ENCODE measurements around the gene LRRC28.

Gene LRRC28

DNA sequence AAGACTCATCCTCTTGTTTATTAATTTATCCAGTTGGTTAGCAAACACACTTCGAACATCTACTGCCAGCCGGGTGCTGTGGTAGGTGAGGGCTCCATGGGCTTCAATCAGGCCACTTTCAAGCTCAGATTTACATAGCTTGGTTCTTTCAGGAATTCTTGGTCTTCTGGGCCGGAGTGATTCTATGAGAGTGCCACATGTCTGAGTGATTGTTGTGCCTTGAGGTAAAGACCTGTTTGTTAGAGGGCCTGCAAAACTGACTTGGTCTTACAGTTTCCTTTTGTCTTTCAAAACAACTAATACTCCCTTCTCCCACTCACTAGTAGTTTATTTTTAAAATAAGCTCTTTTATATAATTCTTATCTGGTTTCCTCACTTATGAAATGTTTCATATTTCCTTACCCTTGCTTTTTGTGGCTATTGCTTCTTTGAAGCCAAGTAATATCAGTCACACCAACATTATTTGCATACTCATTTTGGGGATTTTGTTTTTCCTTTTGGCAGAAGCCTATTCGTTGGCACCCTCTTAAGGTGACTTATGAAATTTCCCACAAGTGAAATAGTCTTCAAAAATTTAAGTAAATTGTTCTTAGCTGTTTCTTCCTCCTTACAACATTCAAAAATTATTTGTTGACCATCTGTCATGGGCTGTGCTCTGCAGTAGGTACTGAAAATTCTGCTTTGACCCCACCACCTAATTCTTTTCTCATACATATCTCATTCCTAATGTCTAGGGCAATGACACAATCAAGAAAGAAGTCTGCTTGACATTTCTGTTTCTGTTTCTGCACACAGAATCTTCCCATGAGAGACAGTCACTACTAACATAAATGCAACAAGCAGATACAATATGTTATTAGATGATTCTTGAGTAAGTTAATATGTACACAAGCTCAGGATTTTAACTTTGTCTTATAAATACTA is 120.2 kb downstream of the LRRC28 start:
- peak; percentile 29 for DNase-seq (ENCODE audit: extremely low read depth, insufficient read length)
- Histone ChIP-seq H3K36me3 (ENCODE audit: control insufficient read depth, insufficient read depth, low read length) (no peaks in the 10 kb centered on the region), H3K4me3 (replicated peaks; ENCODE audit: low read depth, low read length) (no peak overlapping the region), H3K27me3 (replicated peaks; ENCODE audit: control insufficient read depth, insufficient read depth, low read length) (no peaks in the 10 kb centered on the region)
- TF ChIP-seq, protein P1, sequence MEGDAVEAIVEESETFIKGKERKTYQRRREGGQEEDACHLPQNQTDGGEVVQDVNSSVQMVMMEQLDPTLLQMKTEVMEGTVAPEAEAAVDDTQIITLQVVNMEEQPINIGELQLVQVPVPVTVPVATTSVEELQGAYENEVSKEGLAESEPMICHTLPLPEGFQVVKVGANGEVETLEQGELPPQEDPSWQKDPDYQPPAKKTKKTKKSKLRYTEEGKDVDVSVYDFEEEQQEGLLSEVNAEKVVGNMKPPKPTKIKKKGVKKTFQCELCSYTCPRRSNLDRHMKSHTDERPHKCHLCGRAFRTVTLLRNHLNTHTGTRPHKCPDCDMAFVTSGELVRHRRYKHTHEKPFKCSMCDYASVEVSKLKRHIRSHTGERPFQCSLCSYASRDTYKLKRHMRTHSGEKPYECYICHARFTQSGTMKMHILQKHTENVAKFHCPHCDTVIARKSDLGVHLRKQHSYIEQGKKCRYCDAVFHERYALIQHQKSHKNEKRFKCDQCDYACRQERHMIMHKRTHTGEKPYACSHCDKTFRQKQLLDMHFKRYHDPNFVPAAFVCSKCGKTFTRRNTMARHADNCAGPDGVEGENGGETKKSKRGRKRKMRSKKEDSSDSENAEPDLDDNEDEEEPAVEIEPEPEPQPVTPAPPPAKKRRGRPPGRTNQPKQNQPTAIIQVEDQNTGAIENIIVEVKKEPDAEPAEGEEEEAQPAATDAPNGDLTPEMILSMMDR (IDR thresholded peaks at IDR 0.05; ENCODE audit: insufficient read depth, low read length, poor library complexity, severe bottlenecking) = peak; percentile 42

DNA sequence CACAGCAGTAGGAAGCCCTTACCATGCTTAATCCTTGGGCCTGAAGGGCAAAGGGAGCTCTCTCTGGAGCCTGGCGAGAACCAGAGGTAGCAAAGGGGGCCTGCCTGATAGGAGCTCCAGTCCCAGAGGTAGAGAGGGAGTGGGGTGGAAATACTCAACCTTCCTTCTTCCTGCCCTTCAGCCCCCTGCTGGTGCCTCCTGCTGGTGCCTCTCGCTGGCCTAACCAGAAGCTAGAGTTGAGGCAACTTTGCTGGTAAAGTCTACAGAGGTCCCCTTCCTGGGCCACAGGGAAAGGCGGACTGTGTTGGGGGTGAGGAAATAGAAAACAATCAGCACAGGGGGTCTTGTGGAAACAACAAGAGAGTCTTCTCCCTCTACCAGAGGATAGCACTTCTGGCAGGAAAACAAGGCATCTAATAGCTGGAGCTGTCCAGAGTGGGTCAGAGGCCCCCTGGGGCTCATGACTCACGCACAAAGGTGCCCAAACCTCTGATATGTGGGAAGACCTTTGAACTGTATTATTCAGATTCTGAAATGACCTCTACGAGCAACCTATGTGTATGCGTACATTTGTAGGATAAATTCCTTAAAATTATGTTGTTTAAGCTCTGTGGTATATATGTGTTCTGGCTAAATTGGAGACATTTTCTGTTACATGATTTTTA is 133.9 kb downstream of the LRRC28 start:
- DNase-seq (ENCODE audit: extremely low read depth, insufficient read length) = no peak
- TF ChIP-seq, protein P1 (IDR thresholded peaks at IDR 0.05; ENCODE audit: insufficient read depth, low read length, poor library complexity, severe bottlenecking) = no peak
- H3K4me3 ChIP-seq (replicated peaks; ENCODE audit: low read depth, low read length) = no peak overlapping the region

DNA sequence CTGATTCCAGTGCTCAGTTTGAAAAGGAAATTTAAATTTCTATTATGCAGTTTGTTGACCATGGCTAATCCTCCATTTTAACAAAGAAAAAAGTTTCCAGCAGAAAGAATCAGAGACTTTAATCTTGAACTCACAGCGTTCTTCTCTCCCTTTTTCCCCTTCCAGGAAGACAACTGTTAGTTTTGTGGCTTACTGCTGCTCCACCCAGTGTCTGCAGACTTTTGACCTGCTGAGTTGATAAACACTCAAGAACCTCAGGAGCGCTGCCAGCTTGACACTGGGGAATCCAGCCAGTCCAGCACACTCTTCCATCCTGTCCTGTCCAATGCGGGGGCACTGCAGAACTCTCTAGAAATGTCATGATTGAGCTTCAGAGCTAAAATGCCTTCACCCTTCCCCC is 134.6 kb downstream of the LRRC28 start:
- Histone ChIP-seq H3K36me3 (ENCODE audit: control insufficient read depth, insufficient read depth, low read length) (no peaks in the 10 kb centered on the region), H3K27me3 (replicated peaks; ENCODE audit: control insufficient read depth, insufficient read depth, low read length) (no peaks in the 10 kb centered on the region), H3K4me3 (replicated peaks; ENCODE audit: low read depth, low read length) (no peak overlapping the region)
- no peak for DNase-seq (ENCODE audit: extremely low read depth, insufficient read length)
- TF ChIP-seq, protein P1 (IDR thresholded peaks at IDR 0.05; ENCODE audit: insufficient read depth, low read length, poor library complexity, severe bottlenecking) = no peak

More for the DNA sequence above, 133.9 kb downstream of the LRRC28 start:
- no peaks in the 10 kb centered on the region for H3K36me3 ChIP-seq (ENCODE audit: control insufficient read depth, insufficient read depth, low read length)
- H3K27me3 ChIP-seq (replicated peaks; ENCODE audit: control insufficient read depth, insufficient read depth, low read length) = no peaks in the 10 kb centered on the region

DNA sequence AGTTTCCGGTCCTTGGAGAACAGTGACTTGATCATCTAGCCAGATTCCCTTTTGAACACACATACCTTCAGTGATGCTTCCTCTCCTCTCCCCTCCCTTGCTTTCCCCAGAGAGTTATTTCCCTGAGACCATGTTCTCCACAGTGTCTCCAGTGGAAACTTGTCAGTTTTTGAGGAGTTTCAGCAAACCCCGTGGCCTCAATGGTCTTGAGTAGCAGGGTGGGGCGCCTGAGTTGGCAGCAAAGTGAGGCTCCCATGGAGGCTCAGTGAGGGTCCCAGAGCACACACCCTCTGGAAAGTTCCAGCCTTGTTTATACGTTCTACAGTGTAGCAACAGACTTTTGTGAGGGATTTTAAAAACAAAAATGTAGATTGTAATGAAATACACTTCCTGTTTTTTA is 135.1 kb downstream of the LRRC28 start:
- H3K27me3 ChIP-seq (replicated peaks; ENCODE audit: control insufficient read depth, insufficient read depth, low read length) = no peaks in the 10 kb centered on the region
- H3K4me3 ChIP-seq (replicated peaks; ENCODE audit: low read depth, low read length) = no peak overlapping the region
- DNase-seq (ENCODE audit: extremely low read depth, insufficient read length) = no peak
- no peaks in the 10 kb centered on the region for H3K36me3 ChIP-seq (ENCODE audit: control insufficient read depth, insufficient read depth, low read length)
- TF ChIP-seq, protein P1 (IDR thresholded peaks at IDR 0.05; ENCODE audit: insufficient read depth, low read length, poor library complexity, severe bottlenecking) = no peak

DNA sequence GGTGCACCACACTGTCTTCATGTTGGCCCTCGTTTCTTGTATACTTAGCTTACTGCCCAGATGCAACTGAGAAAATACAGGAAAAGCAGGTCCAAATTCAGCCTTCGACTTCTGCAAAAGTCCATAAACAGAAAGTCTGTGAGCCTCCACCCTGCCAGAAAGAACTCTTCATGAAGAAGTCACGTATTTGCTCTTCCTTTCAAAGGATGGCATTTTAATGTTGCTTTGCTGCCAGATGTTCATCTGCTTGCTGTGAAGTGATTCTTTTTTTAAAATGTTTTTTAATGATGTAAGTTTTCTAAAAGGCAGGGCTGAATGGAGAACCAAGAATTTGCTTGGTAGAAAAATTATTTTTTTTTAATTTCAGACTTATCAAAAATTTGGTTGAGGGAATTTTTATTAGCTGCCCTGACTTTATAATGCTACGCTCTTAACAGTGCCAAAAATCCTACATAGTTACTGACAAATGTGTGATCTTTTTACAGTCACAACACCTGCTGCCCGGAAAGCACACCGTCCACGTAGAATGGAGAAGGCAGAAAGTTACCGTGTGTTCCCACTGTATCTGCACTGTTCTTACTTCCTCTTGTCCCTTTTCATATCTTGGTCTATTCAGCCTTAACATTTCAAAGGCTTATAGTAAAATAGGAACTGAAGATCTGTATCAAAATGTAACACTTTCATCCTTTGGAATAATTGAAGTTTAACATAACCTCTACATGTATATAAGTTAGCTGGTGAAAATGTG is 136.3 kb downstream of the LRRC28 start:
- TF ChIP-seq, protein P1 (IDR thresholded peaks at IDR 0.05; ENCODE audit: insufficient read depth, low read length, poor library complexity, severe bottlenecking) = no peak
- no peaks in the 10 kb centered on the region for H3K36me3 ChIP-seq (ENCODE audit: control insufficient read depth, insufficient read depth, low read length)
- no peak overlapping the region for H3K4me3 ChIP-seq (replicated peaks; ENCODE audit: low read depth, low read length)
- no peak for DNase-seq (ENCODE audit: extremely low read depth, insufficient read length)
- no peaks in the 10 kb centered on the region for H3K27me3 ChIP-seq (replicated peaks; ENCODE audit: control insufficient read depth, insufficient read depth, low read length)

Measured in GM06990 (cell line).